NCI-H82 treated with DMSO at 0.1 percent for 48 hours (cell line): ENCODE data around the gene C9orf72.

Source experiments
- DNase-seq: peaks from one replicate; lab custom pipeline; 2025; ENCODE audit not compliant: unreplicated experiment; lab: John Stamatoyannopoulos, UW

Gene C9orf72

GRCh38 chr9:27539479-27540441 is 33.5 kb downstream of the C9orf72 start:
- no peak for DNase-seq

DNA sequence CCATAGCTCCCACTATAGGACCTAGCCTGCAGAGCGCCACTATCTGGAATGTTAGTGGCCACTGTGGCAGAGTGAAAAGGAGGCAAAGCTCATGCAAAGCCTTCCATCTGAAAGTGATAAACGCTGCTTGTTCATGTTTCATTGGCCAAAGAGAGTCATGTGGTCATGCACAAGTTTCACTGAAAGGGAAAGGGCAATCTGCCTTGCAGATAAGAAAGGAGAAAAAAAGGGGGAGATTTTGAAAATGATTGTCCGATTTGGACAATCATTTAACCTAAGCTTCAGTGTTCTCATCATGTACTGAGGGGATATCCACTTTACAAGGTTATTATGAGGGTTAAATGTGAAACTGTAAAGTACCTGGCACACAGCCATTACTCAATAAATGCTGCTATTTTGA is 34.6 kb downstream of the C9orf72 start:
- DNase-seq = no peak

DNA sequence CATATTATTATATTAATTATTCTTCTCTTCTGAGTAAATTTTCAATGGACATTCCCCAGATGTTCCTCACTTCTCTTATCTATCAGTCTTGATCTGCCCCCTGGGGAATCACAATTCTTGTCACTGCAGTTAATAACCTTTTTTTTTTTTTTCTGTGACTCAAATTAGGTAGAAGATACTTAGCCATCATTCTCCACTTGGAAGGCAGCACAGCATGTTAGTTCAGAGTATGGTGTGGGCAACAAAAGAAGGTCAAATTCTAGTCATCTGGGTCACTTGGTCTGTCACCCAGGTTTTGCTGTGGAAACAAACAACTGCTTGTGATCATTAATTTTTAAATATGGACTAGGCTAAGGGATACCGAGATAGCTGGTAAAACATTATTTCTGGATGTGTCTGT is 35.5 kb downstream of the C9orf72 start:
- no peak for DNase-seq

- no peak for DNase-seq
Observed at GRCh38 chr9:27537027-27537435, 36.2 kb downstream of the C9orf72 start.

GRCh38 chr9:27536168-27536567 is 37.1 kb downstream of the C9orf72 start:
- no peak for DNase-seq

DNA sequence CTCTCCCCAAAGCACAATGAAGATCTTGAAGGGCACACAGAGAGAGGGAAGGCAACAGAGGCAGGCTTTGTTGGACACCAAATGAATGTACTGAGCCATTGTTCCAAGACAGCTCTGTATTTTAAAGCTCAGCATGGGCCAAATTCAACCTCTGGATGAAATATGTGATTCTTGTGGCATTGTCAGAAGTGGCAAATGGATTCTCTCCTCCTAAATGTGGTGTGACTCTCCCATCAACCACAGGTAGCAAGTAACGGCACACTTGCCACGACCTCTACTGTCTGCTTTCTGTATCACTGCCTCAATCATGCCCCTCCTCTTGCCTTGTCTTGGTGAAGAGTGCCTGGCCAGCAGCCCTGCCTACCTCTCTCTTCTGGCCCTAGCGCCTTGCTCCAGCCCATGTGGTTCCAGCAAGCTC is 37.6 kb downstream of the C9orf72 start:
- no peak for DNase-seq

GRCh38 chr9:27534658-27535209 is 38.5 kb downstream of the C9orf72 start:
- no peak for DNase-seq

DNA sequence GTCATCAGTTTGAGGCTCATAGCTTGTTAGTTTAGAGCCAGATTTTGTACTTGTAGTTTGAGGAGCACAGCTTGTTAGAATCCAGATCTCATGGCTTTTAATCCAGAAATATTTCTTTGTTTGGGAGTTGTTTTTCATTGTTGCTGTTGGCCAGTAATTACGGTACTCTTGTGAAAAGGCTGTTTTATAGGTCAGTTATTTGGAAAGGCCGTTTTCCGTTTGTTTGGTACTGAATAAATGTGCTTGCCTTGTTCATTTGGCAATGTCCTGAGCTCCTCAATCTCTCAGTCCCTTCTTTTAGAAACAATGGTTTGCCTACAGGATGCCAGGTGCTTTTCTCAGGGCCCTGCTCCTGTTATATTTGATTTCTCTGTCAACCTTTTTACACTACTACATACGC is 39.1 kb downstream of the C9orf72 start:
- DNase-seq = no peak

- DNase-seq = no peak
Observed at GRCh38 chr9:27533311-27533710, 40.0 kb downstream of the C9orf72 start.

GRCh38 chr9:27532046-27532445 is 41.2 kb downstream of the C9orf72 start:
- no peak for DNase-seq

DNA sequence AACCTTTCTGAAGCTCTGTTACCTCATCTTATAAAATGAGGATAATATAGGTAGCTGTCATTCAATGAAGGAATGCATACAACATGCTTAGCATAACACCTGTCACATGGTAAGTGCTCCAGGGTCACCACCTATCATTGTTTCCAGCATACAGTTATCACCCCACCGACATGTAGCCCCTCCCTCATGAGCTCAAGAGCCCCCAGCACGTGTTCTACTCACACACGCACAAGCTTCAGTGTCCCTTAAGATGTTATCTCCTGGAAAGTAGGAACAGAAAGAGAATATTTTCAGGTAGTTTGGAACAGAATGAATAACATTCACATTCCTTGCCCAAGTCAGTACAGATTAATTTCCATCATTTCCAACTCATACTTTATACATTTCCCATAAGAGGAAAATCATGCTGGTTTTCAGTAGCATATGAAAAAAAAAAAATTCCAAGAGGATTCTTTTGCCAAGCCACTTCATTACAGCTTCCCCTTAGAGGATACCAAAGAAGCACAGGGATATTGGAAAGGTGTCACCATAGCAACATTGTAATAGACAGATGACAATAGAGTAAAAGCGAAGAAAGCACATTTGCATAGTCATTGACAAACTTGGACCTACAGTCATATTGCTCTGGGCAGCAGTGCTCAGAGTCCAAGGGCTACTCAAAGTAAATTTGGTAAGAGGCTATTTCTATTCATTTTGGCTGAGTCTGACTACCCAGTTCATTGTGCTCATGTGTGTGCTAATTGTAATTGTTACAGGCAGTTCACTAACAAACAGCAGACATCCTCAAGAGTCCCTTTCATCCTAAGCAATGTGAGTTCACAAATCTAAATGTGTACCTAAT is 42.1 kb downstream of the C9orf72 start:
- no peak for DNase-seq

GRCh38 chr9:27529316-27530278 is 43.7 kb downstream of the C9orf72 start, which contains the start of gene MOB3B:
MOB3B (minus strand) TSS chr9:27529814; CDS start chr9:27455550, 74,264 bp downstream.
- DNase-seq = peak; percentile 6

DNA sequence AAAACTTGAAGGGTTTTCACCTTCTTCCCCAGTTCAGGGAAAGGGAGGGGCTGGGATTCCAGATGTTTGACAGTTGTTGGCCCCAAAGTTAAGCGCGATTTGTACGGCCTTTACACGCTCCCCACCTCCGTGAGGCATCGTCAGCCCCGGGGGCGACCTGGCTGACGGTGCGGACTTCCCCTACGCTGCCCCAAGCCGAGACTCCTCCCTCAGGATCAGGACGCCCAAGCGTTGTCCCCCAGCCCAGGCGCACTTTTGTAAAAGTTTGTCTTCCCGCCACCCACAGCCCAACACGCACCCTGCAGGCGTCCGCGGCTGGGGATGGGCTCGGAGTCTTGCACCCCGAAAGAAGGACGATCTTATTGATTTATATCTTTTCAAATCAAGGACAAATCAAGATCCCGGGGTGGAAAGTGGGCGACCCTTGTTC is 44.4 kb downstream of the C9orf72 start:
- DNase-seq = no peak

- no peak for DNase-seq
Observed at GRCh38 chr9:27528076-27528885, 45.0 kb downstream of the C9orf72 start.

- no peak for DNase-seq
Observed at GRCh38 chr9:27527702-27528075, 45.6 kb downstream of the C9orf72 start.

- no peak for DNase-seq
Observed at GRCh38 chr9:27524236-27524635, 49.0 kb downstream of the C9orf72 start, which contains the start of gene IFNK. IFNK (plus strand) TSS chr9:27524290; CDS start chr9:27524337, 47 bp downstream.

DNA sequence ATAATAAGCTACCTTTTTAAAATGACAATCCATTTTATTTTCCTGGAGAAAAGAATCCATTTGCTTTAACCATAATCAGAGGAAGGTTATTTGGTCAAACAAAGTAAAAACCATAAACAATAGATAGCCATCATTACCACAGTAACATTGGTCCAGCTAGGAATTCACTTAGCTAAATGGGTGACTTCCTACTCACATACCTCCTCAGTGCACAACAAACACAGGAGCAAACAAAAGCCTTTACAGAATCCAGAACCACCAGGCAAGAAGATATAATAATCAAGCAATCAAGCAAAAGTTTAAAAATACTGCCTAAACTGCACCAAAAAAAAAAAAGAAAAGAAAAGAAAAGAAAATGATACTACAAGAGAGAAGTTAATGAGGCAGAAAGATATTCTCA is 50.1 kb downstream of the C9orf72 start:
- DNase-seq = no peak

GRCh38 chr9:27520986-27521385 is 52.3 kb downstream of the C9orf72 start:
- no peak for DNase-seq
